Liver (tissue), 9 donors: ENCODE data around the gene NFATC2. TPM values are rescaled to one million over a fixed set of nuclear protein-coding genes. Genes with fewer than 3 reads are reported as not detected.

Experiments
- DNase-seq: peaks from one replicate; pipeline ENCODE4 v3.0.0-alpha.2; 2017; ENCODE audit warnings: low spot score
- H3K27ac ChIP-seq, 2 donors: one replicate each; pipeline ENCODE4 v1.7.0; 2013; ENCODE audit warnings: inconsistent platforms in 2 of 2, low read length in 2 of 2, control low read depth in 1 of 2, low read depth in 1 of 2, mild to moderate bottlenecking in 1 of 2
- H3K27me3 ChIP-seq, 4 donors: one replicate each; pipeline versions ENCODE4 v1.6.1 to v1.7.0; 2013; ENCODE audit warnings: low read length in 3 of 4, inconsistent platforms in 1 of 4, mild to moderate bottlenecking in 1 of 4, moderate library complexity in 1 of 4; ENCODE audit not compliant: control insufficient read depth in 4 of 4, insufficient read depth in 4 of 4
- H3K36me3 ChIP-seq, 4 donors: one replicate each; pipeline versions ENCODE4 v1.6.1 to v1.7.0; 2013; ENCODE audit warnings: low read length in 3 of 4, mild to moderate bottlenecking in 3 of 4, low read depth in 1 of 4, moderate library complexity in 1 of 4; ENCODE audit not compliant: control insufficient read depth in 4 of 4, insufficient read depth in 3 of 4
- H3K4me1 ChIP-seq, 4 donors: one replicate each; pipeline versions ENCODE4 v1.6.1 to v1.7.0; 2013; ENCODE audit warnings: low read length in 3 of 4, mild to moderate bottlenecking in 3 of 4, moderate library complexity in 1 of 4; ENCODE audit not compliant: control insufficient read depth in 4 of 4, insufficient read depth in 4 of 4
- H3K4me3 ChIP-seq, 3 donors: one replicate each; pipeline versions ENCODE4 v1.6.1 to v1.7.0; 2013; ENCODE audit warnings: low read length in 3 of 3, control low read depth in 1 of 3, low read depth in 1 of 3, mild to moderate bottlenecking in 1 of 3
- H3K9ac ChIP-seq, 2 donors: one replicate each; pipeline ENCODE4 v1.7.0; 2013; ENCODE audit warnings: low read length in 2 of 2, mild to moderate bottlenecking in 2 of 2, moderate library complexity in 2 of 2, control low read depth in 1 of 2, low read depth in 1 of 2
- H3K9me3 ChIP-seq, 4 donors: one replicate each; pipeline versions ENCODE4 v1.6.1 to v1.7.0; 2013; ENCODE audit warnings: low read length in 3 of 4; ENCODE audit not compliant: control insufficient read depth in 4 of 4
- EGR1 ChIP-seq, 2 donors: IDR thresholded peaks; 2 replicates each; pipeline ENCODE4 v1.6.1; 2016 to 2018; ENCODE audit warnings: antibody characterized with exemption in 2 of 2, low read depth in 2 of 2
- FOXA1 ChIP-seq: IDR thresholded peaks from 2 replicates; pipeline ENCODE4 v1.6.1; 2016; ENCODE audit warnings: antibody characterized with exemption
- FOXA2 ChIP-seq: IDR thresholded peaks from 2 replicates; pipeline ENCODE4 v1.6.1; 2016; ENCODE audit warnings: antibody characterized with exemption
- GABPA ChIP-seq, 2 donors: IDR thresholded peaks in 1 of 2; conservative IDR thresholded peaks in 1 of 2; 2 replicates each; pipeline ENCODE4 v1.6.1; 2016; ENCODE audit warnings: antibody characterized with exemption in 2 of 2, mild to moderate bottlenecking in 1 of 2, moderate library complexity in 1 of 2
- HNF4A ChIP-seq, 2 donors: conservative IDR thresholded peaks; 2 replicates each; pipeline ENCODE4 v1.6.1; 2016; ENCODE audit warnings: antibody characterized with exemption in 2 of 2, mild to moderate bottlenecking in 2 of 2
- HNF4G ChIP-seq: IDR thresholded peaks from 2 replicates; pipeline ENCODE4 v1.6.1; 2016; ENCODE audit warnings: antibody characterized with exemption
- JUND ChIP-seq, 2 donors: IDR thresholded peaks; 2 replicates each; pipeline ENCODE4 v1.6.1; 2016; ENCODE audit warnings: antibody characterized with exemption in 2 of 2
- MAX ChIP-seq: IDR thresholded peaks from 2 replicates; pipeline ENCODE4 v1.6.1; 2016; ENCODE audit warnings: antibody characterized with exemption
- NR2F2 ChIP-seq: IDR thresholded peaks from 2 replicates; pipeline ENCODE4 v1.6.1; 2016; ENCODE audit warnings: antibody characterized with exemption
- RAD21 ChIP-seq, 2 donors: IDR thresholded peaks; 2 replicates each; pipeline ENCODE4 v1.6.1; 2016; ENCODE audit warnings: antibody characterized with exemption in 2 of 2, mild to moderate bottlenecking in 2 of 2
- REST ChIP-seq: IDR thresholded peaks from 2 replicates; pipeline ENCODE4 v1.6.1; 2016; ENCODE audit warnings: antibody characterized with exemption, mild to moderate bottlenecking
- RXRA ChIP-seq, 2 donors: IDR thresholded peaks; 2 replicates each; pipeline ENCODE4 v1.6.1; 2017 to 2018; ENCODE audit warnings: antibody characterized with exemption in 2 of 2, mild to moderate bottlenecking in 1 of 2
- SP1 ChIP-seq: IDR thresholded peaks from 2 replicates; pipeline ENCODE4 v1.6.1; 2018; ENCODE audit warnings: antibody characterized with exemption, mild to moderate bottlenecking
- TAF1 ChIP-seq: conservative IDR thresholded peaks from 2 replicates; pipeline ENCODE4 v1.6.1; 2016; ENCODE audit warnings: antibody characterized with exemption, mild to moderate bottlenecking
- YY1 ChIP-seq: IDR thresholded peaks from 2 replicates; pipeline ENCODE4 v1.6.1; 2016; ENCODE audit warnings: antibody characterized with exemption, mild to moderate bottlenecking
- WGBS: extraction: QIAGEN DNeasy Blood & Tissue Kit; methylation state at CpG from one replicate; pipeline ENCODE4 v1.1.7; 2013; 5-methylcytosine and 5-hydroxymethylcytosine counted together
- polyA plus RNA-seq, 2 donors: library from polyadenylated mRNA; stranded (reverse) in 1 of 2; unstranded in 1 of 2; fragments of 200-250 nt in 1 of 2; fragments of >200 nt in 1 of 2; fragmentation: Nextera tagmentation in 1 of 2; extraction: Ambion mirVana in 1 of 2; gene quantifications; one replicate each; pipeline versions ENCODE4 v1.2.1 to v1.2.3, GENCODE V29; 2013 to 2015
- total RNA-seq, 2 donors: library from RNA; depleted of rRNA; stranded (reverse); fragments of >200 nt; gene quantifications; one replicate each; pipeline ENCODE4 v1.2.3, GENCODE V29; 2014
- TF ChIP-seq, protein P1 (sequence below): fragments of 150-350 bp; IDR thresholded peaks from 2 replicates; pipeline ENCODE4 v1.5.1; 2017; ENCODE audit warnings: improper control_type of control experiment, low read depth, low read length; ENCODE audit not compliant: missing input control
- TF ChIP-seq, protein P2 (sequence below): IDR thresholded peaks from 2 replicates; pipeline ENCODE4 v1.6.1; 2016; ENCODE audit warnings: antibody characterized with exemption
- donor health status: healthy.
- donor health status: healthy.
- donor health status: healthy.
- donor health status: healthy.
- donor health status: healthy.

NFATC2 gene
- total and polyA plus RNA-seq, 4 donors, result 1.2 to 6.7 (median 2.6) TPM

DNA sequence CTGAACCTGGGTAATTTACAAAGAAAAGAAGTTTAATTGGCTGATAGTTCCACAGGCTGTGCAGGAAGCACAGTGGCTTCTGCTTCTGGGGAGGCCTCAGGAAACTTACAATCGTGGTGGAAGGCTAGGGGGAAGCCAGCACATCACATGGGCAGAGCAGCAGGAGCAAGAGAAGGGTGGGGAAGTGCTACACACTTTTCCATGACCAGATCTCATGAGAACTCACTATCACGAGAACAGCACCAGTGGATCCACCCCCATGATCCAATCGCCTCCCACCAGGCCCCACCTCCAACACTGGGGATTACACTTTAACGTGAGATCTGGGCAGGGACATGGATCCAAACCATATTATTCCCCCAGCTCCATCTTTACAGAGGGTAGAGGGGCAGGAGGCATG lies 166.4 kb downstream of the NFATC2 start:
- DNase-seq, result no peak
- Histone ChIP-seq H3K36me3 (no peaks in the 10 kb centered on the region), H3K4me3 (no peak overlapping the region), H3K9me3 (no peaks in the 10 kb centered on the region), H3K27ac (no peak overlapping the region), H3K4me1 (no peaks in the 10 kb centered on the region), H3K9ac (no peak overlapping the region), H3K27me3 (no peaks in the 10 kb centered on the region)
- TF ChIP-seq, protein P1, sequence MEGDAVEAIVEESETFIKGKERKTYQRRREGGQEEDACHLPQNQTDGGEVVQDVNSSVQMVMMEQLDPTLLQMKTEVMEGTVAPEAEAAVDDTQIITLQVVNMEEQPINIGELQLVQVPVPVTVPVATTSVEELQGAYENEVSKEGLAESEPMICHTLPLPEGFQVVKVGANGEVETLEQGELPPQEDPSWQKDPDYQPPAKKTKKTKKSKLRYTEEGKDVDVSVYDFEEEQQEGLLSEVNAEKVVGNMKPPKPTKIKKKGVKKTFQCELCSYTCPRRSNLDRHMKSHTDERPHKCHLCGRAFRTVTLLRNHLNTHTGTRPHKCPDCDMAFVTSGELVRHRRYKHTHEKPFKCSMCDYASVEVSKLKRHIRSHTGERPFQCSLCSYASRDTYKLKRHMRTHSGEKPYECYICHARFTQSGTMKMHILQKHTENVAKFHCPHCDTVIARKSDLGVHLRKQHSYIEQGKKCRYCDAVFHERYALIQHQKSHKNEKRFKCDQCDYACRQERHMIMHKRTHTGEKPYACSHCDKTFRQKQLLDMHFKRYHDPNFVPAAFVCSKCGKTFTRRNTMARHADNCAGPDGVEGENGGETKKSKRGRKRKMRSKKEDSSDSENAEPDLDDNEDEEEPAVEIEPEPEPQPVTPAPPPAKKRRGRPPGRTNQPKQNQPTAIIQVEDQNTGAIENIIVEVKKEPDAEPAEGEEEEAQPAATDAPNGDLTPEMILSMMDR, result no peak
- TF ChIP-seq NR2F2 (no peak), FOXA1 (no peak), MAX (no peak), REST (no peak), RAD21 (IDR thresholded peaks at IDR 0.05) (no peak), HNF4A (conservative IDR thresholded peaks at IDR 0.05) (no peak), JUND (IDR thresholded peaks at IDR 0.05) (no peak)
- TF ChIP-seq, protein P2, sequence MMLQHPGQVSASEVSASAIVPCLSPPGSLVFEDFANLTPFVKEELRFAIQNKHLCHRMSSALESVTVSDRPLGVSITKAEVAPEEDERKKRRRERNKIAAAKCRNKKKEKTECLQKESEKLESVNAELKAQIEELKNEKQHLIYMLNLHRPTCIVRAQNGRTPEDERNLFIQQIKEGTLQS, result no peak
- WGBS, result 74% methylated on average over 4 of the region's 4 CpGs

DNA sequence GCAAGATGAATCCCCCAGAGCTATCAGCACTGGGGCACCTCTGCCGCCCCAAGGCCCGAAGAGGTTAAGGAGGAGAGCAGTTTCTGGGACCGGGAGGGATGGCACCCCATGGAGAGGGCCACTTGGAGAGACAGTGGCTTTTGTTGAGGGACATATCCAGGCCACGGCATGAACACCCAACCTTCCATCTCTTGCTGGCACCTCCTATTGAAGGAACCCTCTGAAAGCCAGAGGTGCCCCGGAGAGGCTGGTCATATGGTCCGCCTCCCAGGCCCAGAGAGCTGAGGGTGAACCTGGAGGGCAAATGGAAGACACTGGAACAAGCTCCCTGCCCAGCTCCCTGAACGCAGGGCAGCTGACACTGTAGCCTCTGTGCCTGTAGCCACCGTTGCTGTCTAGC lies 167.0 kb downstream of the NFATC2 start:
- Histone ChIP-seq H3K9ac (no peak overlapping the region), H3K4me3 (no peak overlapping the region), H3K27me3 (no peaks in the 10 kb centered on the region), H3K27ac (no peak overlapping the region), H3K36me3 (no peaks in the 10 kb centered on the region), H3K4me1 (no peaks in the 10 kb centered on the region), H3K9me3 (no peaks in the 10 kb centered on the region)
- 85% methylated on average over 8 of the region's 8 CpGs for WGBS
- DNase-seq, result no peak
- TF ChIP-seq JUND (IDR thresholded peaks at IDR 0.05), result no peak
- TF ChIP-seq REST, result no peak
- TF ChIP-seq EGR1 (IDR thresholded peaks at IDR 0.05; ENCODE audit: low read depth in 2 of 2), result no peak
- TF ChIP-seq NR2F2, result no peak
- no peak for TF ChIP-seq GABPA (IDR thresholded peaks at IDR 0.05 in 1 of 2, conservative IDR thresholded peaks at IDR 0.05 in 1 of 2)
- TF ChIP-seq, protein P2, result no peak
- TF ChIP-seq, protein P1, result no peak
- no peak for TF ChIP-seq RAD21 (IDR thresholded peaks at IDR 0.05)
- TF ChIP-seq SP1, result no peak
- TF ChIP-seq RXRA (IDR thresholded peaks at IDR 0.05), result no peak
- no peak for TF ChIP-seq YY1
- TF ChIP-seq FOXA2, result no peak
- TF ChIP-seq HNF4G, result no peak
- no peak for TF ChIP-seq TAF1
- TF ChIP-seq FOXA1, result no peak
- TF ChIP-seq HNF4A (conservative IDR thresholded peaks at IDR 0.05), result no peak
- no peak for TF ChIP-seq MAX
